Neutrophil (primary cell): ENCODE results near the gene RAB3GAP1.

ENCODE experiments used
- H3K27ac ChIP-seq: fragments of 200-600 bp; sonication (generic); 2 replicates; pipeline ENCODE4 v1.5.1; 2016; ENCODE audit warnings: mild to moderate bottlenecking, moderate library complexity
- H3K27me3 ChIP-seq: fragments of 200-600 bp; sonication (generic); 2 replicates; pipeline ENCODE4 v1.6.0; 2016; ENCODE audit warnings: mild to moderate bottlenecking
- H3K36me3 ChIP-seq: fragments of 200-600 bp; sonication (generic); 2 replicates; pipeline ENCODE4 v1.5.1; 2017
- H3K4me1 ChIP-seq, 2 experiments: fragments of 200-600 bp in 1 of 2; sonication (generic) in 1 of 2; 1 replicate in 1 of 2; 2 replicates in 1 of 2; pipeline versions ENCODE4 v1.5.1 to v1.6.1; 2013 to 2016; ENCODE audit warnings: low read depth in 1 of 2, low read length in 1 of 2, mild to moderate bottlenecking in 1 of 2, moderate library complexity in 1 of 2; ENCODE audit not compliant: control insufficient read depth in 1 of 2, insufficient read depth in 1 of 2
- H3K4me3 ChIP-seq, 2 experiments: fragments of 200-600 bp in 1 of 2; sonication (generic) in 1 of 2; 1 replicate in 1 of 2; 2 replicates in 1 of 2; pipeline ENCODE4 v1.5.1; 2013 to 2016; ENCODE audit warnings: low read depth in 1 of 2, low read length in 1 of 2, mild to moderate bottlenecking in 1 of 2, moderate library complexity in 1 of 2
- H3K9me3 ChIP-seq: fragments of 200-600 bp; sonication (generic); 2 replicates; pipeline ENCODE4 v1.5.1; 2016
- CTCF ChIP-seq: fragments of 200-600 bp; sonication (generic); IDR thresholded peaks from 2 replicates; pipeline ENCODE4 v1.5.1; 2016; ENCODE audit warnings: antibody characterized with exemption

The RAB3GAP1 gene

GRCh38 chr2:135130751-135131150, 78.7 kb downstream of the RAB3GAP1 start:
- Histone ChIP-seq H3K27ac (no peak overlapping the region), H3K36me3 (peaks cover 88% of the 10 kb centered on the region), H3K4me1 (no peaks in the 10 kb centered on the region), H3K4me3 (no peak overlapping the region), H3K9me3 (no peaks in the 10 kb centered on the region), H3K27me3 (no peaks in the 10 kb centered on the region)
- no peak for TF ChIP-seq CTCF

GRCh38 chr2:135132314-135132713, 80.2 kb downstream of the RAB3GAP1 start:
- no peaks in the 10 kb centered on the region for H3K27me3 ChIP-seq
- no peaks in the 10 kb centered on the region for H3K9me3 ChIP-seq
- H3K27ac ChIP-seq, result no peak overlapping the region
- H3K4me3 ChIP-seq, result no peak overlapping the region
- H3K36me3 ChIP-seq, result peaks cover 88% of the 10 kb centered on the region
- H3K4me1 ChIP-seq, result no peaks in the 10 kb centered on the region
- TF ChIP-seq CTCF, result no peak

GRCh38 chr2:135140606-135141005, 88.5 kb downstream of the RAB3GAP1 start:
- H3K36me3 ChIP-seq, result peaks cover 38% of the 10 kb centered on the region
- no peak overlapping the region for H3K4me3 ChIP-seq
- H3K27me3 ChIP-seq, result no peaks in the 10 kb centered on the region
- H3K4me1 ChIP-seq, result no peaks in the 10 kb centered on the region
- TF ChIP-seq CTCF, result no peak
- no peaks in the 10 kb centered on the region for H3K9me3 ChIP-seq
- no peak overlapping the region for H3K27ac ChIP-seq

GRCh38 chr2:135142323-135142722, 90.2 kb downstream of the RAB3GAP1 start:
- Histone ChIP-seq H3K27me3 (no peaks in the 10 kb centered on the region), H3K27ac (no peak overlapping the region), H3K4me3 (no peak overlapping the region), H3K9me3 (no peaks in the 10 kb centered on the region), H3K4me1 (no peaks in the 10 kb centered on the region), H3K36me3 (peaks cover 27% of the 10 kb centered on the region)
- TF ChIP-seq CTCF, result no peak

GRCh38 chr2:135144343-135144742, 92.3 kb downstream of the RAB3GAP1 start:
- Histone ChIP-seq H3K27me3 (no peaks in the 10 kb centered on the region), H3K36me3 (peaks cover 17% of the 10 kb centered on the region), H3K4me3 (no peak overlapping the region), H3K27ac (no peak overlapping the region), H3K4me1 (no peaks in the 10 kb centered on the region), H3K9me3 (no peaks in the 10 kb centered on the region)
- TF ChIP-seq CTCF, result no peak

- Histone ChIP-seq H3K36me3 (peaks cover 48% of the 10 kb centered on the region), H3K27ac (no peak overlapping the region), H3K4me3 (no peak overlapping the region), H3K27me3 (no peaks in the 10 kb centered on the region), H3K9me3 (no peaks in the 10 kb centered on the region), H3K4me1 (no peaks in the 10 kb centered on the region)
- no peak for TF ChIP-seq CTCF
These were observed 97.2 kb downstream of the RAB3GAP1 start for GRCh38 chr2:135149251-135149650.
